ENCODE measurements around the gene CCT5. TPM values are rescaled to one million over a fixed set of nuclear protein-coding genes. Genes with fewer than 3 reads are reported as not detected.
"Not testable (repeated sequence)": the region's sequence is repeated elsewhere in the genome, so short reads cannot be mapped to it uniquely, and the experiment has no call there.

CCT5 gene
- total RNA-seq, 4 donors from 2014 or later: 100 to 165 (median 142) TPM

DNA sequence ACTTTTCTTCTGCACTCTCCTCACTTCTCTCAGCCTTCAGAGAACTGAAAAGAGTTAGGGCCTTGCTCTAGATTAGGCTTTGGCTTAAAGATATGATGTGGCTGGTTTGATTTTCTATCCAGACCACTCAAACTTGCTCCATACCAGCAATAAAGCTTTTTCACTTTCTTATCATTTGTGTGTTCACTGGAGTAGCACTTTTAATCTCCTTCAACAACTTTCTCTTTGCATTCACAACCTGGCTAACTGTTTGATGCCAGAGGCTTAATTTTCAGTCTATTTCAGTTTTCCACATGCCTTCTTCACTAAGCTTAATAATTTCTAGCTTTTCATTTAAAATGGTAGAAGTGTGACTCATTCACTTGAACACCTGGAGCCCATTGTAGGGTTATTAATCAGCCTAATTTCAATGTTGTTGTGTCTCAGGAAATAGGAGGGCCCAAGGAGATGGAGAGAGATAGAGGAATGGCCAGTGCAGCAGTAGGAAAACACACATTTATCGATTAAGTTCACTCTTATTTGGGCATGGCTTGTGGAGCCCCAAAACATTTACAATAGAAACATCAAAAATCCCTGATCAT, 6.3 kb upstream of the CCT5 start:
- 95% methylated on average over 1 of the region's 1 CpG for WGBS
- TF ChIP-seq, protein P1, sequence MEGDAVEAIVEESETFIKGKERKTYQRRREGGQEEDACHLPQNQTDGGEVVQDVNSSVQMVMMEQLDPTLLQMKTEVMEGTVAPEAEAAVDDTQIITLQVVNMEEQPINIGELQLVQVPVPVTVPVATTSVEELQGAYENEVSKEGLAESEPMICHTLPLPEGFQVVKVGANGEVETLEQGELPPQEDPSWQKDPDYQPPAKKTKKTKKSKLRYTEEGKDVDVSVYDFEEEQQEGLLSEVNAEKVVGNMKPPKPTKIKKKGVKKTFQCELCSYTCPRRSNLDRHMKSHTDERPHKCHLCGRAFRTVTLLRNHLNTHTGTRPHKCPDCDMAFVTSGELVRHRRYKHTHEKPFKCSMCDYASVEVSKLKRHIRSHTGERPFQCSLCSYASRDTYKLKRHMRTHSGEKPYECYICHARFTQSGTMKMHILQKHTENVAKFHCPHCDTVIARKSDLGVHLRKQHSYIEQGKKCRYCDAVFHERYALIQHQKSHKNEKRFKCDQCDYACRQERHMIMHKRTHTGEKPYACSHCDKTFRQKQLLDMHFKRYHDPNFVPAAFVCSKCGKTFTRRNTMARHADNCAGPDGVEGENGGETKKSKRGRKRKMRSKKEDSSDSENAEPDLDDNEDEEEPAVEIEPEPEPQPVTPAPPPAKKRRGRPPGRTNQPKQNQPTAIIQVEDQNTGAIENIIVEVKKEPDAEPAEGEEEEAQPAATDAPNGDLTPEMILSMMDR (IDR thresholded peaks at IDR 0.05): no peak
- TF ChIP-seq POLR2AphosphoS5 (IDR thresholded peaks at IDR 0.05) (no peak), POLR2A (IDR thresholded peaks at IDR 0.05; ENCODE audit: low read depth) (no peak), EP300 (IDR thresholded peaks at IDR 0.05) (no peak)
- H3K36me3 ChIP-seq: peaks cover 2 to 3% (median 3%) of the 10 kb centered on the region in 4 donors
- H3K4me3 ChIP-seq: no peak overlapping the region
- intact Hi-C loops (cut with DNase I): no loop called here
- H3K27me3 ChIP-seq: no peaks in the 10 kb centered on the region
- H3K9me3 ChIP-seq: no peaks in the 10 kb centered on the region
- H3K4me1 ChIP-seq: peaks cover 4 to 8% (median 6%) of the 10 kb centered on the region in 4 donors
- H3K27ac ChIP-seq (replicated peaks in 1 of 4): no peak overlapping the region
- no peak for DNase-seq (ENCODE audit: extremely low spot score)

DNA sequence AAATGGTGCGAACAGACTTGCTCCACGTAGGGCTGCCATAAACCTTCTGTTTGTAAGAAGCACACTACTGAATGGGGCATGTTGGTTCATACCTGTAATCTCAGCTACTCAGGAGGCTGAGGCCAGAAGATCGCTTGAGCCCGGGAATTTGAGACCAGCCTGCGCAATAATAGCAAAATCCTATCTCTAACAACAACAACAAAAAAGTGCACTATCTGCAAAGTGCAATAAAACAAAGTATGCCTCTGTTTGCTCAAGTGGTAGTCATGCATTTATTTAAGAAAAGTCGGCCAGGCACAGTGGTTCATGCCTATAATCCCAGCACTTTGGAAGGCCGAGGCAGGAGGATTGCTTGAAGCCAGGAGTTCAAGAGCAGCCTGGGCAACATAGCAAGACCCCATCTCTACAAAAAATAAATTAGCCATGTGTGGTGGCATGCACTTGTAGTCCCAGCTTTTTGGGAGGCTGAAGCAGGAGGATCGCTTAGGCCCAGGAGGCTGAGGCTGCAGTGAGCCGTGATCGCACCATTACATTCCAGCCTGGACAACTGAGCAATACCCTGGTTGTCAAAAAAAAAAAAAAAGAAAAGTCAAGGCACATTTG, 5.6 kb upstream of the CCT5 start:
- 94% methylated on average over 10 of the region's 10 CpGs for WGBS
- Histone ChIP-seq H3K27ac (replicated peaks in 1 of 4) (no peak overlapping the region), H3K4me1 (peaks cover 8 to 11% (median 10%) of the 10 kb centered on the region in 4 donors), H3K4me3 (no peak overlapping the region), H3K27me3 (no peaks in the 10 kb centered on the region), H3K36me3 (no peaks in the 10 kb centered on the region), H3K9me3 (no peaks in the 10 kb centered on the region)
- no peak for DNase-seq (ENCODE audit: extremely low spot score)
- intact Hi-C loops (cut with DNase I): no loop called here
- TF ChIP-seq EP300 (IDR thresholded peaks at IDR 0.05) (no peak), POLR2AphosphoS5 (IDR thresholded peaks at IDR 0.05) (no peak), POLR2A (IDR thresholded peaks at IDR 0.05; ENCODE audit: low read depth) (no peak)
- TF ChIP-seq, protein P1 (IDR thresholded peaks at IDR 0.05): no peak

DNA sequence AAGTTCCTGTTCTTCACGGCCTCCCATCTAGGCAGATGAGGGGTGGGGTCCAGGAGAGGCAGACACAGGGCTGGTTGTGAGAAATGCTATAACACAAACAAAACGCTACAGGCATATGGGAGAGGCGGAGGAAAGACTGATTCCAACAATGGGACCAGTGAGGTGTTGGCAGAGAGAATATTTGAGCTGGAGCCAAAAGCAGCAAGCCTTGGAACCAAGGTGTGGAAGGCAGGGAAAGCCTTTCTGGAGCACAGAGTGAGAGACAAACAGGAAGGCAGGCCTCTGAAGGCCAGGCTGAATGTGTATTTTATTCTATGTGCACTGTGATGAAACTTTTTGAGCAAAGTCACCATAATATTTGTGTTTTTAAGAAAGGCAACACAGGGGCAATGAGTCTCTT, 3.3 kb upstream of the CCT5 start:
- Histone ChIP-seq H3K36me3 (no peaks in the 10 kb centered on the region), H3K4me3 (no peak overlapping the region), H3K27me3 (no peaks in the 10 kb centered on the region), H3K27ac (replicated peaks in 1 of 4) (no peak overlapping the region), H3K4me1 (peaks cover 19 to 24% (median 20%) of the 10 kb centered on the region in 4 donors), H3K9me3 (no peaks in the 10 kb centered on the region)
- 67% methylated on average over 3 of the region's 3 CpGs for WGBS
- DNase-seq (ENCODE audit: extremely low spot score): no peak
- TF ChIP-seq, protein P1 (IDR thresholded peaks at IDR 0.05): no peak
- TF ChIP-seq POLR2A (IDR thresholded peaks at IDR 0.05; ENCODE audit: low read depth): no peak
- TF ChIP-seq POLR2AphosphoS5 (IDR thresholded peaks at IDR 0.05): no peak
- no peak for TF ChIP-seq EP300 (IDR thresholded peaks at IDR 0.05)
- intact Hi-C loops (cut with DNase I): no loop called here

DNA sequence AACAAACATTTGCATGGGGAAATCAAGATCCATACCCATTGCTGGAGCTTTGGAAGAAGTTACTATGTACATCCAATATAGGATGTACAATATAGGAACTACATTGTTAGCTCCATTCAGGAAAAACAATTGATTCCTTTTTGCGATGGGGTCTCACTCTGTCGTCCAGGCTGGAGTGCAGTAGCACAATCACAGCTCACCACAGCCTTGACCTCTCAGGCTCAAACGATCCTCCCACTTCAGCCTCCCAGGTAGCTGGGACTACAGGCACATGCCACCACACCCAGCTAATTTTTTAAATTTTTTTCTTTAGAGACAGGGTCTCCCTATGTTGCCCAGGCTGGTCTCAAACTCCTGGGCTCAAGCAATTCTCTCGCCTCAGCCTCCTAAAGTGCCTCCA, 2.9 kb upstream of the CCT5 start:
- H3K27me3 ChIP-seq; H3K4me3 ChIP-seq; H3K27ac ChIP-seq (replicated peaks in 1 of 4); H3K36me3 ChIP-seq; H3K9me3 ChIP-seq; intact Hi-C loops (cut with DNase I); DNase-seq (ENCODE audit: extremely low spot score): not testable (repeated sequence)
- WGBS: 95% methylated on average over 4 of the region's 4 CpGs
- H3K4me1 ChIP-seq: peaks cover 23 to 29% (median 25%) of the 10 kb centered on the region in 4 donors

DNA sequence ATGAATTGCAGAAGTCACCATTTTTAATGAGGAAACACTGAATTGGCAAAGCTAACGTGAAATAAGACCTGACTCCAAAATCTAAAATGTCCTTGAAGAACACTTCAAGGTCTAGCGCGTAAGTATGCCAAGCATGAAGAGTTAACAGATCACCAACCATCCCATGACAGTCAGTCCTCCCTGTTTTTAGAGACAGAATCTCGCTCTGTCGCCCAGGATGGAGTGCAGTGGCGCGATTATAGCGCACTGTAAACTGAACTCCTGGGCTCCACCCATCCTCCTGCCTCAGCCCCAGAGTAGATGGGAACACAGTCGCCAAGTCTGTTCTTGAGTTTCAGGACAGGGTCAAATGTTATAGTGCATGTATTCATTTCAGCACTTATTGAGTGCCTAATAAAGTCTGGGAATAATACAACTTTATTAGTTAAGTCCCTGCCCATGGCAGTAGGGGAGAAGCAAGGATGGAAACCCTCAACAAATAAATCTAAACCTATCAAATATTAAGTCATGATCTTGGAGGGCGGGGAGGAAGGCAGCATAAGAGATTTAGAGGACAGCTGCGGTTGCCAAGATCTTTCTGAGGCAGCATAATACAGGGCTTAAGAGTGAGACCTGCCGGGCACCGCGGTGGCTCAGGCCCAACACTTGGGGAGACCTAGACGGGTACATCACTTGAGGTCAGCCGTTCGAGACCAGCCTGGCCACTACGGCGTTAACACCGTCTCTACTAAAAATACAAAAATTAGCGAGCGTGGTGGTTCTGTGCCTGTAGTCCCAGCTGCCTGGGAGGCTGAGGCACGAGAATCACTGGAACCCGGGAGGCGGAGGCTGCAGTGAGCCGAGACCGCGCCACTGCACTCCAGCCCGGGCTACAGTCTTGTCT, 1.5 kb upstream of the CCT5 start:
- WGBS: 61% methylated on average over 27 of the region's 29 CpGs
- H3K36me3 ChIP-seq: peaks cover 0 to 5% (median 2%) of the 10 kb centered on the region in 4 donors
- TF ChIP-seq, protein P1 (IDR thresholded peaks at IDR 0.05): no peak
- TF ChIP-seq POLR2A (IDR thresholded peaks at IDR 0.05; ENCODE audit: low read depth): no peak
- no peak for TF ChIP-seq POLR2AphosphoS5 (IDR thresholded peaks at IDR 0.05)
- no peak for TF ChIP-seq EP300 (IDR thresholded peaks at IDR 0.05)
- peak overlapping the region; percentile 82 to 93 (median 90) for H3K4me3 ChIP-seq
- H3K4me1 ChIP-seq: peaks cover 25 to 43% (median 37%) of the 10 kb centered on the region in 4 donors
- intact Hi-C loops (cut with DNase I): no loop called here
- H3K9me3 ChIP-seq: no peaks in the 10 kb centered on the region
- DNase-seq (ENCODE audit: extremely low spot score): no peak
- no peaks in the 10 kb centered on the region for H3K27me3 ChIP-seq
- peak overlapping the region; percentile 85 to 94 (median 91) for H3K27ac ChIP-seq (replicated peaks in 1 of 4)

Data from esophagus muscularis mucosa (tissue), 4 donors.